Heart left ventricle (tissue), 13 donors: ENCODE measurements around the gene CHIC2.

Experiments
- POLR2A ChIP-seq, 2 donors: fragments of 450-650 bp; IDR thresholded peaks; one replicate each; pipeline ENCODE4 v1.6.1; 2017; ENCODE audit warnings: antibody characterized with exemption in 2 of 2, mild to moderate bottlenecking in 2 of 2, moderate library complexity in 2 of 2
- TF ChIP-seq, protein P1 (sequence below), 12 donors: fragments of 200-600 bp; sonication (generic) in 4 of 12; IDR thresholded peaks; one replicate each; pipeline versions ENCODE4 v1.5.0 to v1.8.0; 2018 to 2022; ENCODE audit warnings: antibody characterized with exemption in 12 of 12, mild to moderate bottlenecking in 5 of 12
- donor health status: ischemic (EF 13 %, LVEDD 7.1; RV severe dilation, severe dysfunction).
- donor health status: DM: no; HTN: yes; CAD: no.
- donor health status: DM: no; HTN: no; CAD: no.
- donor health status: ischemic (EF 25% LVEDD 6.9; RV normal size, moderate dysfunction).
- donor health status: ischemic (EF 25% LVEDD 5.7; RV mildly dilated, moderate dysfunction).
- donor health status: ischemic (EF 35%, LVEDD 5.7; RV mildly dilated, moderate dysfunction).
- donor health status: nonischemic (EF 11% LVEDD 7.7; RV severe dilation, severe dysfunction).
- donor health status: DM: yes; HTN: yes; CAD: no.
- donor health status: PGD.
- donor health status: ischemic (EF 29% LVEDD 5.4; RV normal size, mild dysfunction).
- donor health status: nonischemic (EF 23%, LVEDD 6.1; RV moderate dilation, normal function).

DNA sequence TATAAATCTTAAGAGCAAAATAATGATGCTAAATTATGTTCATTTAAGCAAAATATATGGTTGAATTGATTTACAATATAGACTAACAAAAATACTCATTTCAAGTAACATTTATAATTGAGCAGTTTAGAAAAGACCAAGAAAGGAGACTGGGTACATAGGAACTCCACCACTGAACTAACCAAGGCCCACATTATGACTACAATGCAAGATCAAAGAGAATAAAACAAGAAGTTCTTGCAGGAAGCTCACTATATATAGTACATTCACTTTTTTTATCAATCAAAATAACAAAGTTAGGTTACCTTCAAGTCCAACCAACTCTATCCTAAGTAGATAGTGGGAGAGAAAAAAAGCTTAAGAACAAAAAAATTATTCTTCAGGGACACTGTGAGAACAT lies 8.0 kb downstream of the CHIC2 start:
- TF ChIP-seq, protein P1, sequence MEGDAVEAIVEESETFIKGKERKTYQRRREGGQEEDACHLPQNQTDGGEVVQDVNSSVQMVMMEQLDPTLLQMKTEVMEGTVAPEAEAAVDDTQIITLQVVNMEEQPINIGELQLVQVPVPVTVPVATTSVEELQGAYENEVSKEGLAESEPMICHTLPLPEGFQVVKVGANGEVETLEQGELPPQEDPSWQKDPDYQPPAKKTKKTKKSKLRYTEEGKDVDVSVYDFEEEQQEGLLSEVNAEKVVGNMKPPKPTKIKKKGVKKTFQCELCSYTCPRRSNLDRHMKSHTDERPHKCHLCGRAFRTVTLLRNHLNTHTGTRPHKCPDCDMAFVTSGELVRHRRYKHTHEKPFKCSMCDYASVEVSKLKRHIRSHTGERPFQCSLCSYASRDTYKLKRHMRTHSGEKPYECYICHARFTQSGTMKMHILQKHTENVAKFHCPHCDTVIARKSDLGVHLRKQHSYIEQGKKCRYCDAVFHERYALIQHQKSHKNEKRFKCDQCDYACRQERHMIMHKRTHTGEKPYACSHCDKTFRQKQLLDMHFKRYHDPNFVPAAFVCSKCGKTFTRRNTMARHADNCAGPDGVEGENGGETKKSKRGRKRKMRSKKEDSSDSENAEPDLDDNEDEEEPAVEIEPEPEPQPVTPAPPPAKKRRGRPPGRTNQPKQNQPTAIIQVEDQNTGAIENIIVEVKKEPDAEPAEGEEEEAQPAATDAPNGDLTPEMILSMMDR (IDR thresholded peaks at IDR 0.05) = no peak
- no peak for TF ChIP-seq POLR2A (IDR thresholded peaks at IDR 0.05)
